D721Med (cell line): ENCODE measurements around the gene KCNN4.

Experiments
- DNase-seq: peaks from one replicate; pipeline ENCODE4 v3.0.0; 2011; ENCODE audit warnings: low spot score; ENCODE audit not compliant: insufficient read length
- FAIRE-seq: peaks from 2 replicates; lab custom pipeline; 2011; peaks lifted over from hg19 to GRCh38; lab: Jason Lieb, UNC
- TF ChIP-seq, protein P1 (sequence below): IDR thresholded peaks from 2 replicates; pipeline ENCODE4 v1.5.1; 2012; ENCODE audit warnings: mild to moderate bottlenecking, control low read depth; ENCODE audit not compliant: insufficient read depth; ENCODE audit errors: missing control alignments

The KCNN4 gene

GRCh38 chr19:43731346-43731745, 49.4 kb downstream of the KCNN4 start:
- TF ChIP-seq, protein P1, sequence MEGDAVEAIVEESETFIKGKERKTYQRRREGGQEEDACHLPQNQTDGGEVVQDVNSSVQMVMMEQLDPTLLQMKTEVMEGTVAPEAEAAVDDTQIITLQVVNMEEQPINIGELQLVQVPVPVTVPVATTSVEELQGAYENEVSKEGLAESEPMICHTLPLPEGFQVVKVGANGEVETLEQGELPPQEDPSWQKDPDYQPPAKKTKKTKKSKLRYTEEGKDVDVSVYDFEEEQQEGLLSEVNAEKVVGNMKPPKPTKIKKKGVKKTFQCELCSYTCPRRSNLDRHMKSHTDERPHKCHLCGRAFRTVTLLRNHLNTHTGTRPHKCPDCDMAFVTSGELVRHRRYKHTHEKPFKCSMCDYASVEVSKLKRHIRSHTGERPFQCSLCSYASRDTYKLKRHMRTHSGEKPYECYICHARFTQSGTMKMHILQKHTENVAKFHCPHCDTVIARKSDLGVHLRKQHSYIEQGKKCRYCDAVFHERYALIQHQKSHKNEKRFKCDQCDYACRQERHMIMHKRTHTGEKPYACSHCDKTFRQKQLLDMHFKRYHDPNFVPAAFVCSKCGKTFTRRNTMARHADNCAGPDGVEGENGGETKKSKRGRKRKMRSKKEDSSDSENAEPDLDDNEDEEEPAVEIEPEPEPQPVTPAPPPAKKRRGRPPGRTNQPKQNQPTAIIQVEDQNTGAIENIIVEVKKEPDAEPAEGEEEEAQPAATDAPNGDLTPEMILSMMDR = no peak
- FAIRE-seq (no peak), DNase-seq (no peak)

DNA sequence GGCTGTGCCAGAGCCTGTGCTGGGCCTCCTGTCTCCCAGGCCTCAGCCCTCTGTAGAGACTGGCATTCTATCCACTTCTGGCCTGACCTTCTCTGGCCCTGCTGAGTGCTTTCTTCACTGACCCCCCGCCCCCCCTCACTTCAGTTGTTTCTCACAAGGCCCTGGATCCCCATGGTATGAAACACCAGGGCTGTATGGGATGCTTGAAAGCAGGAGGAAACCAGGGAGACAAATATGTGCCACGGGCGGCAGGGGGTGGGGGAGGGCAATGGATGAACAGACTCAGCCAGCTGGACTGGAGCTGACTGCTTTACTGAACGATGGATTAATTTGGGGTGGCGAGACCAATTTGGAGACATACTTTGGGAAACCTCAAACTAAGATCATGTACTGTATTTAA, 50.9 kb downstream of the KCNN4 start:
- no peak for DNase-seq
- FAIRE-seq = no peak
- TF ChIP-seq, protein P1 = no peak

DNA sequence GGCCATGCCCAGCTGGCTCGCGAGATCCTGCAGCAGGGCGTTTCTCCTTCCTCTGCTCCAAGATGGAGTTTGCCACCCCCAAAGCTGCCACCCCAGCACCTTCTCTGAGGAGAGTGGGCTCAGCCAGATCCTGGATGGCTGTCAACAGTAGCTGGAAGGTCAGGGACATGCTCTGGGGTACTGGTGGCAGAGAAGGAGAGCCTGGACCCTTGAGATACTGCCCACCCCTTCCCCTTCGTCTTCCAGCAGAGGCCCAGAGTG, 53.2 kb downstream of the KCNN4 start:
- TF ChIP-seq, protein P1 = no peak
- FAIRE-seq = no peak

GRCh38 chr19:43726736-43727592, 53.8 kb downstream of the KCNN4 start:
- FAIRE-seq = no peak
- TF ChIP-seq, protein P1 = no peak
- no peak for DNase-seq

More for the DNA sequence above, 53.2 kb downstream of the KCNN4 start:
- no peak for DNase-seq

GRCh38 chr19:43725468-43725867, 55.3 kb downstream of the KCNN4 start:
- no peak for FAIRE-seq
- TF ChIP-seq, protein P1 = no peak
- DNase-seq = no peak

DNA sequence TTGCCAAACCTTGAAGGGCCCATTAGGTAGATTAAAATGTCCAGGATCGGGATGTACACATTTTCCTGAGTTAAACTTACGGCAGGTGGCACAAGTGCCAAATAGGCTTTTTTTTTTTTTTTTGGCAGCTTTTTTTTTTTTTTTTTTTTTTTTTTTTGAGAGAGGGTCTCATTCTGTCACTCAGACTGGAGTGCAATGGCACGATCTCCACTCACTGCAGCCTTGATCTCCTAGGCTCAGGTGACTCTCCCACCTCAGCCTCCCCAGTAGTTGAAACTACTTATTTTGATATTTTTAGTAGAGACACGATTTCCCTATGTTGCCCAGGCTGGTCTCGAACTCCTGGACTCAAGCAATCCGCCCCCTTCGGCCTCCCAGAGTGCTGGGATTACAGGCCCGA, 55.9 kb downstream of the KCNN4 start:
- TF ChIP-seq, protein P1 = no peak
- FAIRE-seq (no peak), DNase-seq (no peak)

- TF ChIP-seq, protein P1 = no peak
- FAIRE-seq (no peak), DNase-seq (no peak)
These were observed 57.2 kb downstream of the KCNN4 start for GRCh38 chr19:43723588-43723987.
